ENCODE measurements around the gene GPATCH1.
"Not testable (repeated sequence)": the region's sequence is repeated elsewhere in the genome, so short reads cannot be mapped to it uniquely, and the experiment has no call there.

Gene GPATCH1, protein sequence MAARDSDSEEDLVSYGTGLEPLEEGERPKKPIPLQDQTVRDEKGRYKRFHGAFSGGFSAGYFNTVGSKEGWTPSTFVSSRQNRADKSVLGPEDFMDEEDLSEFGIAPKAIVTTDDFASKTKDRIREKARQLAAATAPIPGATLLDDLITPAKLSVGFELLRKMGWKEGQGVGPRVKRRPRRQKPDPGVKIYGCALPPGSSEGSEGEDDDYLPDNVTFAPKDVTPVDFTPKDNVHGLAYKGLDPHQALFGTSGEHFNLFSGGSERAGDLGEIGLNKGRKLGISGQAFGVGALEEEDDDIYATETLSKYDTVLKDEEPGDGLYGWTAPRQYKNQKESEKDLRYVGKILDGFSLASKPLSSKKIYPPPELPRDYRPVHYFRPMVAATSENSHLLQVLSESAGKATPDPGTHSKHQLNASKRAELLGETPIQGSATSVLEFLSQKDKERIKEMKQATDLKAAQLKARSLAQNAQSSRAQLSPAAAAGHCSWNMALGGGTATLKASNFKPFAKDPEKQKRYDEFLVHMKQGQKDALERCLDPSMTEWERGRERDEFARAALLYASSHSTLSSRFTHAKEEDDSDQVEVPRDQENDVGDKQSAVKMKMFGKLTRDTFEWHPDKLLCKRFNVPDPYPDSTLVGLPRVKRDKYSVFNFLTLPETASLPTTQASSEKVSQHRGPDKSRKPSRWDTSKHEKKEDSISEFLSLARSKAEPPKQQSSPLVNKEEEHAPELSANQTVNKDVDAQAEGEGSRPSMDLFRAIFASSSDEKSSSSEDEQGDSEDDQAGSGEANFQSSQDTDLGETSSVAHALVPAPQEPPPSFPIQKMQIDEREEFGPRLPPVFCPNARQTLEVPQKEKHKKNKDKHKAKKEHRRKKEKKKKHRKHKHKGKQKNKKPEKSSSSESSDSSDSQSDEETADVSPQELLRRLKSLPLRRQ

GRCh38 chr19:33080761-33081681, at the start of gene GPATCH1:
Gene GPATCH1, plus strand, starts transcription at chr19:33081181. Its CDS starts 13 bp downstream, at chr19:33081194.
- DNase-seq (ENCODE audit: low read depth in 2 of 2) = peak; percentile 45 to 77

DNA sequence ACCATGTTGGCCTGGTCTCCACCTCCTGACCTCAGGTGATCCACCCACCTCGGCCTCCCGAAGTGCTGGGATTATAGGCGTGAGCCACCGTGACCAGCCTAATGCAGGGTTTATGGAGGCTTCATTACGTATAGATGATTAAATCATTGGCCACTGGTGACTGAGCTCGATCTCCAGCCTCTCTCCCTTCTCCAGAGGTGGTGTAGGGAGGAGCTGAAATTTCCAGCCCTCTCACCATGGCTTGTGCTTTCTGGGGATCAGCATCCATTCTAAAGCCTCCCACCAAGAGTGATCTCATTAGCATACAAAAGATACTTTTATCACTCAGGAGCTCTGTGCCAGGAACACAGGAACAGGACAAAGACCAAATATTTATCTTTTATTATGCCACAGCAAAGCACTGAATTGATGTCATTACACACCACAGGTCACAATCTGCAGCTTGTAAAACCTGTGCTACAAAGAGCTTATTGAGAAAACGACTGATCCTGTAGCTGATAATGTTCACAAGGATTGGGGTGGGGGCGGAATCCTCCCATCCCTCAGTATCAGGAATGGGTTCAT, 48.7 kb upstream of the GPATCH1 start:
- DNase-seq (ENCODE audit: low read depth in 2 of 2) = no peak

- DNase-seq (ENCODE audit: low read depth in 2 of 2) = no peak
Measured at GRCh38 chr19:33035461-33035860, 45.5 kb upstream of the GPATCH1 start.

- DNase-seq (ENCODE audit: low read depth in 2 of 2) = not testable (repeated sequence)
Measured at GRCh38 chr19:33036370-33037167, 44.4 kb upstream of the GPATCH1 start.

GRCh38 chr19:33037168-33038025, 43.6 kb upstream of the GPATCH1 start:
- not testable (repeated sequence) for DNase-seq (ENCODE audit: low read depth in 2 of 2)

DNA sequence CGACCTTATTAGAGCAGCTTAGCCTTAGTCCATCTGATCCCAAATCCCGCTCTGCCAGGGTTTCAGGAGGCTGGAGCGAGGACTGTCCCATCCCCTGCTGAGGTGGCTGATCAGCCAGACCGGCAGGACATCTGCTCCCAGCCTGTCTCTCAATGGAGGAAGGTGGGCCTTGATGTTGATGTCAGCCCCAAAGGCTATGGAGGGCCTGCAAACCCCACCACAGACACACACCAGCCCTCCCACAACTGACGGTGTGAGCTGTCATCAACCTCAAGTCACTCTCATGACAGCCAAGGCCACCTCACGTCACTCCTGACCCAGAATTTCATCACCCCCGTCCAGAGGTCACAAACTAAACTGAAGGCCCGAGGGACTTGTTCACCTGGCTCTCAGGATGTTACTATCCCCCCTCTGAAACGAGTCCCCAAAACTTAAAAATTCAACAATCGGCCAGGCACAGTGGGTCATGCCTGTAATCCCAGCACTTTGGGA, 41.8 kb upstream of the GPATCH1 start:
- no peak for DNase-seq (ENCODE audit: low read depth in 2 of 2)

GRCh38 chr19:33039815-33040214, 41.2 kb upstream of the GPATCH1 start:
- DNase-seq (ENCODE audit: low read depth in 2 of 2) = no peak

GRCh38 chr19:33040994-33041827, 39.8 kb upstream of the GPATCH1 start:
- no peak for DNase-seq (ENCODE audit: low read depth in 2 of 2)

- not testable (repeated sequence) for DNase-seq (ENCODE audit: low read depth in 2 of 2)
Measured at GRCh38 chr19:33041828-33042160, 39.2 kb upstream of the GPATCH1 start.

GRCh38 chr19:33047422-33047821, 33.6 kb upstream of the GPATCH1 start:
- no peak for DNase-seq (ENCODE audit: low read depth in 2 of 2)

- no peak for DNase-seq (ENCODE audit: low read depth in 2 of 2)
Measured at GRCh38 chr19:33048806-33049676, 31.9 kb upstream of the GPATCH1 start.

DNA sequence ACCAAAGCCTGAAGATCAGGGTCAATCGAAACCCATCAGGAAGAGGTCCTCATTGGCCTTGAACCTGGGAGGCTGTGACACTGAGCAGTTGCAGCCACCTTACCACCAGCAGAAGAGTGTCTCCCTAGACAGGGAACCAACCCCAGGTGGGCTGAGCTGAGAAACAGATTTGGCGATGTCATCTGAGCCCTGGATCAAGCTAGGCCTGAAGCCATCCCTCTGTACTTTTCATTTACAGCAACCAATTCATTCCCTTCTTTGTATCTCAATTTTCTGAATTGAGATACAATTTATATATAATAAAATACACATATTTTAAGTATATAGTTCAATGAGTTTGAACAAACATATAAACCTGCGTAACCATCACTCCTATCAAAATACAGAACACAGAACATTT, 30.9 kb upstream of the GPATCH1 start:
- DNase-seq (ENCODE audit: low read depth in 2 of 2) = no peak

- no peak for DNase-seq (ENCODE audit: low read depth in 2 of 2)
Measured at GRCh38 chr19:33052352-33052972, 28.5 kb upstream of the GPATCH1 start.

DNA sequence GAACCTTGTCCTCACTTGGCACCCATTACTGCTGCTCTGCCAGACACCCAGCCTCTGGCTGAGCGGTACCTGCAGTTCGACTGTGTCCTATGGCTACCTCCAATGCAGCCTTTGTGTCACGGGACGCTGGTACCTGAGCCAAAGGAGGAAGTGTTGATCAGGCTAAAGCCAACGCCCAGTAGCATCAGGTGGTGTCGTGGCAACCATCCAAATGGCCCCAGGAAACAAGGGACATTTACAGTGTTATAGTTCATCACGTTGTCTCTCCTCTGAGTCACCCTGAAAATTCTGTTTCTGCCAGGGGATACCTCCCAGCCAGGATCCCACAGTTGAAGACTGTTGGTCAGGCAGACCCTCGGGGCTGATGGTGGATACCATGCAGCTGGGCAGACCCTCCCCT, 26.4 kb upstream of the GPATCH1 start:
- DNase-seq (ENCODE audit: low read depth in 2 of 2) = no peak

DNA sequence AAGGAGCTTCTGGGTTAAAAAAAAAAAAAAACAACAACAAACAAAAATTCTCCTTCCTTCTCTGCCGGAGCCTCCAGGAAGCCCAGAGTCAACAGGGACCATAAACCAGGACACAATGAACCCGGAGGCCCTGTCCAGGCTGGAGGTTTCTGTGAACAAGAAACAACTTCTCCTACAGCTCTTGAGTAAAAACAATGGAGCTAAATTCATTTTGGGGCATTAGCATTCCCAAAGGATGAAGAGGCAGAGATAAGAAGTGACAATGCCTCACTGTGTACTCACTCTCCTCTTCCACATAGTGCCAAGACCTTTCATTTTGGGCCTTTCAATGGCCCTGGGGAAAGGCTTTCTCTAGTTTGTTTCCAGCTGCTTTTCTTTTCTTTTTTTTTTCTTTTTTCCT, 25.3 kb upstream of the GPATCH1 start:
- DNase-seq (ENCODE audit: low read depth in 2 of 2) = no peak

DNA sequence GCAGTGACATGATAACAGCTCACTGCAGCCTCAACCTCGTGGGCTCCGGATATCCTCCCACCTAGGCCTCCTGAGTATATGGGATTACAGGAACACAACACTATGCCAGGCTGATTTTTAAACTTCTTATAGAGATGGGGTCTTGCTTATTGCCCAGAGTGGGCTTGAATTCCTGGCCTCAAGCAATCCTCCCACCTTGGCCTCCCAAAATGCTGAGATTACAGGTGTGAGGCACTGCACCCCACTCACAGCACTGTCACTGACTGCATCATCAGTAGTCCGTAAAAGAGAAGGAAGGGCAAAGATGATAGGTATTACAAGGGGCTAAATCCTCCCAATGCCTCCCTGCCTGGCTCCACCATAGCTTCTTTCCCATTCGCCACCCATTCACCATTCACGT, 20.4 kb upstream of the GPATCH1 start:
- DNase-seq (ENCODE audit: low read depth in 2 of 2) = no peak

DNA sequence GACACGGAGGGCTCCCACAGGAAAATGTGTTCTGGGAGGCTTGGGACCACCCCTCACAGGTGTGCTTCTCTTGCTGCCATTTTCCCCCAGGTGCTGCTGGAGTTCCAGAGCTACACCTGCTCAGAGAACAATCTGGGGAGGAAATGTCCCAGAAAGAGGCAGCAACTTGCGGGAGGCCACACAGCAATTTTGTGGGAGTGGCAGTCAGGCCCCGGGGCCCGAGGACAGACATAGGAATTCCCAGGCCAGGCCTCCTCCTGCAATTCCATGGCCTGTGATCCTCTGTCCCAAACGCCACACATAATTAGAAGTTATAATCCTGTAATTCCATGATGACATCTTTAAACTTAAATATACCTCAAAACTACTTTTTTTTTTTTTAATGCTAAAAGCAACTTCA, 18.1 kb upstream of the GPATCH1 start:
- DNase-seq (ENCODE audit: low read depth in 2 of 2) = no peak
